SK-N-SH (cell line): Measurements from ENCODE around the gene ZSCAN12. TPM values are rescaled to one million over a fixed set of nuclear protein-coding genes. Genes with fewer than 3 reads are reported as not detected.

Experiments
- CTCF ChIA-PET: fragments of 300-600, 350-600 bp; formaldehyde crosslinking; extraction: SDS; loops from one replicate; lab custom pipeline; 2021; lab: Yijun Ruan, JAX
- POLR2A ChIA-PET: fragments of 350-600 bp; sonication (Branson Sonifier 250); formaldehyde crosslinking; extraction: SDS; loops from one replicate; lab custom pipeline; 2020; ENCODE audit warnings: antibody characterized with exemption, inconsistent platforms; lab: Yijun Ruan, JAX
- DNase-seq: peaks from one replicate; pipeline ENCODE4 v3.0.0; 2012
- H2AFZ ChIP-seq: fragments of 200-600 bp; sonication (generic); 2 replicates; pipeline ENCODE4 v1.8.1; 2016; ENCODE audit warnings: antibody characterized with exemption, mild to moderate bottlenecking, low read depth
- H3F3A ChIP-seq: fragments of 200-600 bp; sonication (generic); replicated peaks from 2 replicates; pipeline ENCODE3; 2016; ENCODE audit warnings: antibody characterized with exemption, mild to moderate bottlenecking; ENCODE audit not compliant: insufficient read depth
- H3K27ac ChIP-seq, 2 experiments: fragments of 200-500 bp in 1 of 2; fragments of 200-600 bp in 1 of 2; sonication (Bioruptor generic) in 1 of 2; sonication (generic), shearing (Covaris generic) in 1 of 2; 2 replicates each; pipeline versions ENCODE4 v1.5.1 to v1.6.1; 2014 to 2016; ENCODE audit warnings: low read depth in 2 of 2, inconsistent platforms in 1 of 2, low read length in 1 of 2, mild to moderate bottlenecking in 1 of 2, mixed read lengths in 1 of 2
- H3K27me3 ChIP-seq: fragments of 200-600 bp; sonication (generic), shearing (Covaris generic); 2 replicates; pipeline ENCODE4 v1.6.1; 2016; ENCODE audit warnings: mixed run types; ENCODE audit not compliant: insufficient read depth
- H3K36me3 ChIP-seq, 2 experiments: fragments of 200-500 bp in 1 of 2; fragments of 200-600 bp in 1 of 2; sonication (Bioruptor generic) in 1 of 2; sonication (generic) in 1 of 2; replicated peaks in 1 of 2; 2 replicates each; pipeline versions ENCODE3 to v1.5.1; 2014 to 2016; ENCODE audit warnings: low read length in 1 of 2, mild to moderate bottlenecking in 1 of 2; ENCODE audit not compliant: insufficient read depth in 2 of 2, control insufficient read depth in 1 of 2
- H3K4me1 ChIP-seq, 2 experiments: fragments of 200-500 bp in 1 of 2; fragments of 200-600 bp in 1 of 2; sonication (Bioruptor generic) in 1 of 2; sonication (generic), shearing (Covaris generic) in 1 of 2; 2 replicates each; pipeline versions ENCODE4 v1.5.1 to v1.6.1; 2014 to 2016; ENCODE audit warnings: low read depth in 1 of 2, low read length in 1 of 2, mixed run types in 1 of 2; ENCODE audit not compliant: insufficient read depth in 2 of 2, control insufficient read depth in 1 of 2
- H3K4me2 ChIP-seq: fragments of 200-600 bp; sonication (generic), shearing (Covaris generic); 2 replicates; pipeline ENCODE4 v1.6.1; 2017; ENCODE audit warnings: mixed run types
- H3K4me3 ChIP-seq, 2 experiments: fragments of 200-500 bp in 1 of 2; fragments of 200-600 bp in 1 of 2; sonication (Bioruptor generic) in 1 of 2; sonication (generic), shearing (Covaris generic) in 1 of 2; 2 replicates each; pipeline versions ENCODE4 v1.5.1 to v1.8.1; 2014 to 2016; ENCODE audit warnings: low read depth in 2 of 2, inconsistent platforms in 1 of 2, low read length in 1 of 2, mild to moderate bottlenecking in 1 of 2, mixed read lengths in 1 of 2, moderate library complexity in 1 of 2
- H3K79me2 ChIP-seq: fragments of 200-600 bp; sonication (generic); 2 replicates; pipeline ENCODE4 v1.8.1; 2017; ENCODE audit warnings: mild to moderate bottlenecking; ENCODE audit not compliant: insufficient read depth
- H3K9ac ChIP-seq: fragments of 200-600 bp; sonication (generic); 2 replicates; pipeline ENCODE4 v1.6.1; 2017; ENCODE audit warnings: mixed run types
- H3K9me2 ChIP-seq: fragments of 200-600 bp; sonication (generic); 2 replicates; pipeline ENCODE4 v1.6.1; 2017; ENCODE audit warnings: mixed run types
- H3K9me3 ChIP-seq: fragments of 200-600 bp; sonication (generic); 2 replicates; pipeline ENCODE4 v1.6.1; 2017; ENCODE audit warnings: mixed run types, mild to moderate bottlenecking, moderate library complexity
- H4K20me1 ChIP-seq: fragments of 200-600 bp; sonication (generic); 2 replicates; pipeline ENCODE4 v1.6.1; 2017; ENCODE audit warnings: mild to moderate bottlenecking, mixed run types; ENCODE audit not compliant: insufficient read depth
- CHD2 ChIP-seq: fragments of 150-350 bp; IDR thresholded peaks from 2 replicates; pipeline ENCODE4 v1.6.1; 2018; ENCODE audit warnings: low read length; ENCODE audit not compliant: partially characterized antibody
- CTCF ChIP-seq: fragments of 200-600 bp; sonication (generic); IDR thresholded peaks from 2 replicates; pipeline ENCODE4 v1.6.1; 2017; ENCODE audit warnings: antibody characterized with exemption, mild to moderate bottlenecking, moderate library complexity
- ELF1 ChIP-seq: IDR thresholded peaks from 2 replicates; pipeline ENCODE4 v1.4.0; 2012
- EZH2phosphoT487 ChIP-seq: fragments of 200-600 bp; sonication (generic); IDR thresholded peaks from 2 replicates; pipeline ENCODE4 v1.6.1; 2017; ENCODE audit warnings: low read depth, mixed run types, mild to moderate bottlenecking, antibody characterized with exemption, moderate library complexity, borderline replicate concordance
- FOSL2 ChIP-seq: IDR thresholded peaks from 2 replicates; pipeline ENCODE4 v1.4.0; 2012; ENCODE audit warnings: low read depth, mild to moderate bottlenecking, moderate library complexity, borderline replicate concordance
- FOXJ3 ChIP-seq: sonication (generic); formaldehyde crosslinking; IDR thresholded peaks from 2 replicates; pipeline ENCODE4 v1.5.1; 2020; ENCODE audit warnings: mild to moderate bottlenecking, missing genetic modification reagents
- GABPA ChIP-seq: IDR thresholded peaks from 2 replicates; pipeline ENCODE4 v1.4.0; 2012; ENCODE audit warnings: low read depth, mild to moderate bottlenecking
- GATA2 ChIP-seq: sonication (generic); formaldehyde crosslinking; IDR thresholded peaks from 2 replicates; pipeline ENCODE4 v1.5.0; 2020; ENCODE audit warnings: mild to moderate bottlenecking, missing genetic modification reagents
- IRF3 ChIP-seq: fragments of 150-350 bp; IDR thresholded peaks from 2 replicates; pipeline ENCODE4 v1.6.1; 2016; ENCODE audit warnings: mild to moderate bottlenecking, low read depth, low read length
- JUND ChIP-seq: IDR thresholded peaks from 2 replicates; pipeline ENCODE4 v1.4.0; 2012
- MAX ChIP-seq: IDR thresholded peaks from 2 replicates; pipeline ENCODE4 v1.4.0; 2012; ENCODE audit warnings: low read depth
- MEF2A ChIP-seq: IDR thresholded peaks from 2 replicates; pipeline ENCODE4 v1.4.0; 2012; ENCODE audit warnings: low read depth, borderline replicate concordance
- MXI1 ChIP-seq: IDR thresholded peaks from 2 replicates; pipeline ENCODE4 v1.6.1; 2012; ENCODE audit warnings: mild to moderate bottlenecking, low read depth, low read length, improper control_type of control experiment
- NFIC ChIP-seq: IDR thresholded peaks from 2 replicates; pipeline ENCODE4 v1.4.0; 2012; ENCODE audit warnings: borderline replicate concordance
- NRF1 ChIP-seq: IDR thresholded peaks from 2 replicates; pipeline ENCODE4 v1.6.1; 2012; ENCODE audit warnings: low read depth, mild to moderate bottlenecking, low read length
- POLR2AphosphoS5 ChIP-seq: IDR thresholded peaks from 2 replicates; pipeline ENCODE4 v1.6.1; 2012; ENCODE audit warnings: low read depth, low read length
- RFX5 ChIP-seq: IDR thresholded peaks from 2 replicates; pipeline ENCODE4 v1.6.1; 2012; ENCODE audit warnings: mild to moderate bottlenecking, improper control_type of control experiment, low read length
- RXRA ChIP-seq: IDR thresholded peaks from 2 replicates; pipeline ENCODE4 v1.4.0; 2012; ENCODE audit warnings: low read depth, mild to moderate bottlenecking, borderline replicate concordance
- SIN3A ChIP-seq: IDR thresholded peaks from 2 replicates; pipeline ENCODE4 v1.6.1; 2012; ENCODE audit warnings: low read depth, mild to moderate bottlenecking, low read length, moderate library complexity, borderline replicate concordance
- SMC3 ChIP-seq: IDR thresholded peaks from 2 replicates; pipeline ENCODE4 v1.6.1; 2012; ENCODE audit warnings: low read depth, low read length, improper control_type of control experiment
- TAF1 ChIP-seq: IDR thresholded peaks from 2 replicates; pipeline ENCODE4 v1.6.1; 2012; ENCODE audit warnings: low read depth, mild to moderate bottlenecking, low read length, moderate library complexity, borderline replicate concordance
- TCF12 ChIP-seq: IDR thresholded peaks from 2 replicates; pipeline ENCODE4 v1.4.0; 2012
- TEAD4 ChIP-seq: IDR thresholded peaks from 2 replicates; pipeline ENCODE4 v1.4.0; 2012; ENCODE audit warnings: mild to moderate bottlenecking, borderline replicate concordance; ENCODE audit not compliant: insufficient read depth
- USF2 ChIP-seq: fragments of 150-350 bp; IDR thresholded peaks from 2 replicates; pipeline ENCODE4 v1.6.1; 2017; ENCODE audit warnings: antibody characterized with exemption, low read length, low read depth, borderline replicate concordance
- ZBTB33 ChIP-seq: IDR thresholded peaks from 2 replicates; pipeline ENCODE4 v1.4.0; 2012; ENCODE audit warnings: low read depth, borderline replicate concordance
- WGBS: methylation state at CpG from one replicate; pipeline ENCODE4 v1.1.6; 2017; ENCODE audit warnings: low lambda C conversion rate; 5-methylcytosine and 5-hydroxymethylcytosine counted together
- polyA plus RNA-seq, 3 experiments: library from polyadenylated mRNA; depleted of rRNA; stranded (reverse); fragments of >200 nt; gene quantifications; 2 replicates each; pipeline ENCODE4 v1.2.3, GENCODE V29; 2012

Gene ZSCAN12
- polyA plus RNA-seq, 1 of the 3 experiments (the other 2 are of a cell fraction) = 1.6 TPM

- Histone ChIP-seq H3K4me2 (peak within 1 kb of the TSS; percentile 76), H3F3A (peaks cover 4% of the 10 kb centered on the region), H4K20me1 (no peaks in the 10 kb centered on the region), H3K27me3 (peaks cover 6% of the 10 kb centered on the region; the same call in 1 of the 2 replicates), H3K4me3 (peak within 1 kb of the TSS; percentile 89 to 92), H3K9me2 (no peaks in the 10 kb centered on the region), H3K9me3 (no peaks in the 10 kb centered on the region), H3K79me2 (peaks cover 40% of the 10 kb centered on the region), H3K27ac (peak within 1 kb of the TSS; percentile 49 to 83), H3K36me3 (no peaks in the 10 kb centered on the region), H2AFZ (peak within 1 kb of the TSS; percentile 98), H3K9ac (peak within 1 kb of the TSS; percentile 73), H3K4me1 (peaks cover under 1 to 9% of the 10 kb centered on the region in 2 experiments; a peak in 3 of 4 replicates)
- 1% methylated on average over 24 of the region's 30 CpGs for WGBS
- DNase-seq = peak; percentile 79
- POLR2A ChIA-PET = interaction anchor here (0.9 to 1.4 kb wide), 5 partner anchors 9 to 208 kb away, joined by 3 to 10 read pairs (median 5); partner anchors contain the start of genes PGBD1, ZKSCAN8 and ZSCAN26
- CTCF ChIA-PET = interaction anchor here (0.7 to 2.5 kb wide), 3 partner anchors 12 to 193 kb away, joined by 3 to 5 read pairs (median 4); partner anchors contain the start of gene PGBD1
- TF ChIP-seq ZBTB33 (no peak), ELF1 (peak; percentile 87), IRF3 (no peak), SIN3A (peak; percentile 60; the same call in 1 of the 2 replicates), RFX5 (no peak), MEF2A (no peak), SMC3 (no peak), RXRA (no peak), MAX (peak; percentile 40; the same call in 1 of the 2 replicates), USF2 (no peak), GABPA (peak; percentile 78), TEAD4 (no peak), POLR2AphosphoS5 (peak; percentile 81), JUND (no peak), EZH2phosphoT487 (no peak), CTCF (no peak), CHD2 (peak; percentile 52), MXI1 (peak; percentile 13; the same call in 1 of the 2 replicates), FOSL2 (no peak), TAF1 (peak; percentile 70), FOXJ3 (CRISPR knock-in tag) (no peak), NFIC (0 out of 2 replicates have a peak, but pooled peaks have one; percentile 46), TCF12 (peak; percentile 18; the same call in 1 of the 2 replicates), GATA2 (CRISPR knock-in tag) (no peak), NRF1 (no peak)
These were observed 49.4 kb downstream of the ZSCAN12 start, which contains the start of gene ZKSCAN3 for GRCh38 chr6:28349892-28350737. Gene ZKSCAN3, plus strand, starts transcription at chr6:28349947. Its CDS starts 9,640 bp downstream, at chr6:28359587.
